Pancreas (tissue), 10 donors: ENCODE data around the gene COPS6. TPM values are rescaled to one million over a fixed set of nuclear protein-coding genes. Genes with fewer than 3 reads are reported as not detected.

Source experiments
- ATAC-seq, 4 donors: fragments of 200-7000 bp; cut with Tn5 transposase; one replicate each; pipeline versions ENCODE4 v1.8.0 to v1.9.1; 2020; ENCODE audit warnings: mild to moderate bottlenecking in 4 of 4, moderate library complexity in 4 of 4
- DNase-seq, 6 donors: peaks; one replicate each; pipeline ENCODE4 v3.0.0-alpha.2; 2020
- FAIRE-seq: peaks from 2 replicates; lab custom pipeline; 2012; peaks lifted over from hg19 to GRCh38; lab: Jason Lieb, UNC
- H3K27ac ChIP-seq, 4 donors: fragments of 200-600 bp; sonication (generic); 1 replicate in 3 of 4; 2 replicates in 1 of 4; pipeline versions ENCODE4 v1.5.0 to v1.8.0; 2020
- H3K27me3 ChIP-seq, 4 donors: fragments of 200-600 bp; one replicate each; pipeline ENCODE4 v1.8.0; 2021
- H3K36me3 ChIP-seq, 3 donors: fragments of 200-600 bp; sonication (generic) in 1 of 3; one replicate each; pipeline versions ENCODE4 v1.5.0 to v1.8.0; 2020 to 2021
- H3K4me1 ChIP-seq, 3 donors: fragments of 200-600 bp; one replicate each; pipeline ENCODE4 v1.8.0; 2021
- H3K4me3 ChIP-seq, 4 donors: fragments of 200-600 bp; sonication (generic) in 2 of 4; one replicate each; pipeline versions ENCODE4 v1.5.0 to v1.8.0; 2020 to 2021
- H3K9me3 ChIP-seq, 4 donors: fragments of 200-600 bp; one replicate each; pipeline ENCODE4 v1.8.0; 2021
- CTCF ChIP-seq, 4 donors: fragments of 200-600 bp; sonication (generic) in 3 of 4; IDR thresholded peaks; one replicate each; pipeline versions ENCODE4 v1.5.0 to v1.8.0; 2021; ENCODE audit warnings: antibody characterized with exemption in 4 of 4
- WGBS, 2 donors: extraction: QIAGEN DNeasy Blood & Tissue Kit; methylation state at CpG; one replicate each; pipeline ENCODE4 v1.1.7; 2013; 5-methylcytosine and 5-hydroxymethylcytosine counted together
- intact Hi-C, 3 donors: fragments of 100-400 bp; cut with DNase I; formaldehyde crosslinking; loops; one replicate each; pipeline versions ENCODE4 v1.11.1 to v1.14.2; 2022
- polyA plus RNA-seq, 2 donors: library from polyadenylated mRNA; stranded (reverse); fragments of 200-250 nt; gene quantifications; one replicate each; pipeline ENCODE4 v1.2.3, GENCODE V29; 2013
- total RNA-seq, 6 donors: library from RNA; stranded (reverse); fragmentation: NEBNext Ultra II Directional in 4 of 6; extraction: Animal tissue kit (Norgen Biotek cat#: 25700) in 4 of 6; gene quantifications; one replicate each; pipeline versions ENCODE4 v1.2.1 to v1.2.4, GENCODE V29; 2021 to 2023
- donor health status: healthy with polysubstance abuse.
- donor health status: DM: no; HTN: no; CAD: no; lungs with moderate emphysema.
- donor health status: DM: no; HTN: no; CAD: no.
- donor health status: control.
- donor health status: control.
- donor health status: Bipolar disorder and iron deficiency.
- donor health status: DM: yes; HTN: yes; CAD: no.
- donor health status: DM: no; HTN: no; CAD: no.
- donor health status: DM: no; HTN: no; CAD: no.
- donor health status: DM: yes; HTN: yes; CAD: no.

Gene COPS6
- 10 to 100 TPM; 34.6 to 44.0 (median 38.3) TPM for total RNA-seq
- 10 to 100 TPM; 46.0 to 82.0 TPM for polyA plus RNA-seq

- Histone ChIP-seq H3K27me3 (no peaks in the 10 kb centered on the region), H3K36me3 (peaks cover 0 to 25% (median 2%) of the 10 kb centered on the region in 3 donors), H3K9me3 (no peaks in the 10 kb centered on the region), H3K4me3 (peak within 1 kb of the TSS; percentile 59 to 97 (median 79)), H3K4me1 (peaks cover 0 to 7% (median 7%) of the 10 kb centered on the region in 3 donors), H3K27ac (peak within 1 kb of the TSS; percentile 70 to 84 (median 80))
- no peak for TF ChIP-seq CTCF (IDR thresholded peaks at IDR 0.05)
- FAIRE-seq: no peak
- 1% methylated on average over 68 of the region's 68 CpGs for WGBS, 2 donors
- peak; percentile 78 to 97 (median 85) for DNase-seq
- peak; percentile 91 to 95 (median 94) for ATAC-seq
- intact Hi-C loops: no loop called here
These were observed at the start of gene COPS6 for GRCh38 chr7:100088621-100089457. Gene COPS6, plus strand, starts transcription at chr7:100088969. Its CDS starts 22 bp downstream, at chr7:100088991.

- ATAC-seq (no peak), DNase-seq (no peak), FAIRE-seq (no peak)
- Histone ChIP-seq H3K4me1 (peaks cover 16 to 21% (median 20%) of the 10 kb centered on the region in 3 donors), H3K27ac (no peak overlapping the region), H3K27me3 (no peaks in the 10 kb centered on the region), H3K9me3 (no peaks in the 10 kb centered on the region), H3K36me3 (no peaks in the 10 kb centered on the region), H3K4me3 (no peak overlapping the region)
- intact Hi-C loops: loop anchor here in 1 of 3 donors (5.0 kb wide), 1 partner anchor 43 kb away; no protein-coding TSS in a partner anchor
- 88 to 92% methylated on average over 7 of the region's 7 CpGs for WGBS, 2 donors
- no peak for TF ChIP-seq CTCF (IDR thresholded peaks at IDR 0.05)
These were observed 48.2 kb upstream of the COPS6 start for GRCh38 chr7:100040575-100040974.

GRCh38 chr7:100044718-100045117, 44.1 kb upstream of the COPS6 start:
- no peaks in the 10 kb centered on the region for H3K36me3 ChIP-seq
- no peaks in the 10 kb centered on the region for H3K27me3 ChIP-seq
- no peaks in the 10 kb centered on the region for H3K9me3 ChIP-seq
- ATAC-seq: peak in 3 of 4 donors; percentile 50 to 67 (median 55)
- no peak for FAIRE-seq
- WGBS, 2 donors: 36 to 47% methylated on average over 6 of the region's 6 CpGs
- peak in 1 of 6 donors; percentile 39 for DNase-seq
- intact Hi-C loops: loop anchor here in 1 of 3 donors (5.0 kb wide), 1 partner anchor 47 kb away; no protein-coding TSS in a partner anchor
- peak in 1 of 4 donors; percentile 12 for TF ChIP-seq CTCF (IDR thresholded peaks at IDR 0.05)
- H3K4me3 ChIP-seq: no peak overlapping the region
- H3K4me1 ChIP-seq: peaks cover 0 to 5% (median 0%) of the 10 kb centered on the region in 3 donors
- no peak overlapping the region for H3K27ac ChIP-seq

- H3K36me3 ChIP-seq: no peaks in the 10 kb centered on the region
- 69 to 72% methylated on average over 4 of the region's 4 CpGs for WGBS, 2 donors
- ATAC-seq: no peak
- intact Hi-C loops: no loop called here
- no peak for FAIRE-seq
- DNase-seq: no peak
- no peak overlapping the region for H3K27ac ChIP-seq
- peaks cover 0 to 10% (median 7%) of the 10 kb centered on the region in 3 donors for H3K4me1 ChIP-seq
- no peak for TF ChIP-seq CTCF (IDR thresholded peaks at IDR 0.05)
- no peaks in the 10 kb centered on the region for H3K27me3 ChIP-seq
- H3K9me3 ChIP-seq: no peaks in the 10 kb centered on the region
- no peak overlapping the region for H3K4me3 ChIP-seq
These were observed 40.1 kb upstream of the COPS6 start for GRCh38 chr7:100048680-100049079.
